Pancreas (tissue), 10 donors: ENCODE data around the gene SLC24A4. TPM values are rescaled to one million over a fixed set of nuclear protein-coding genes. Genes with fewer than 3 reads are reported as not detected.
"Not testable (repeated sequence)": the region's sequence is repeated elsewhere in the genome, so short reads cannot be mapped to it uniquely, and the experiment has no call there.

Experiments
- ATAC-seq, 4 donors: fragments of 200-7000 bp; cut with Tn5 transposase; one replicate each; pipeline versions ENCODE4 v1.8.0 to v1.9.1; 2020; ENCODE audit warnings: mild to moderate bottlenecking in 4 of 4, moderate library complexity in 4 of 4
- DNase-seq, 6 donors: peaks; one replicate each; pipeline ENCODE4 v3.0.0-alpha.2; 2020
- FAIRE-seq: peaks from 2 replicates; lab custom pipeline; 2012; peaks lifted over from hg19 to GRCh38; lab: Jason Lieb, UNC
- H3K27ac ChIP-seq, 4 donors: fragments of 200-600 bp; sonication (generic); 1 replicate in 3 of 4; 2 replicates in 1 of 4; pipeline versions ENCODE4 v1.5.0 to v1.8.0; 2020
- H3K27me3 ChIP-seq, 4 donors: fragments of 200-600 bp; one replicate each; pipeline ENCODE4 v1.8.0; 2021
- H3K36me3 ChIP-seq, 3 donors: fragments of 200-600 bp; sonication (generic) in 1 of 3; one replicate each; pipeline versions ENCODE4 v1.5.0 to v1.8.0; 2020 to 2021
- H3K4me1 ChIP-seq, 3 donors: fragments of 200-600 bp; one replicate each; pipeline ENCODE4 v1.8.0; 2021
- H3K4me3 ChIP-seq, 4 donors: fragments of 200-600 bp; sonication (generic) in 2 of 4; one replicate each; pipeline versions ENCODE4 v1.5.0 to v1.8.0; 2020 to 2021
- H3K9me3 ChIP-seq, 4 donors: fragments of 200-600 bp; one replicate each; pipeline ENCODE4 v1.8.0; 2021
- WGBS, 2 donors: extraction: QIAGEN DNeasy Blood & Tissue Kit; methylation state at CpG; one replicate each; pipeline ENCODE4 v1.1.7; 2013; 5-methylcytosine and 5-hydroxymethylcytosine counted together
- intact Hi-C, 3 donors: fragments of 100-400 bp; cut with DNase I; formaldehyde crosslinking; loops; one replicate each; pipeline versions ENCODE4 v1.11.1 to v1.14.2; 2022
- polyA plus RNA-seq, 2 donors: library from polyadenylated mRNA; stranded (reverse); fragments of 200-250 nt; gene quantifications; one replicate each; pipeline ENCODE4 v1.2.3, GENCODE V29; 2013
- total RNA-seq, 6 donors: library from RNA; stranded (reverse); fragmentation: NEBNext Ultra II Directional in 4 of 6; extraction: Animal tissue kit (Norgen Biotek cat#: 25700) in 4 of 6; gene quantifications; one replicate each; pipeline versions ENCODE4 v1.2.1 to v1.2.4, GENCODE V29; 2021 to 2023
- TF ChIP-seq, protein P1 (sequence below), 4 donors: fragments of 200-600 bp; sonication (generic) in 3 of 4; IDR thresholded peaks; one replicate each; pipeline versions ENCODE4 v1.5.0 to v1.8.0; 2021; ENCODE audit warnings: antibody characterized with exemption in 4 of 4
- donor health status: healthy with polysubstance abuse.
- donor health status: DM: no; HTN: no; CAD: no; lungs with moderate emphysema.
- donor health status: DM: no; HTN: no; CAD: no.
- donor health status: control.
- donor health status: control.
- donor health status: Bipolar disorder and iron deficiency.
- donor health status: DM: yes; HTN: yes; CAD: no.
- donor health status: DM: no; HTN: no; CAD: no.
- donor health status: DM: no; HTN: no; CAD: no.
- donor health status: DM: yes; HTN: yes; CAD: no.

Gene SLC24A4
- total and polyA plus RNA-seq, 8 donors = 0.04 to 0.14 (median 0.07) TPM

GRCh38 chr14:92531106-92531873, 208.3 kb downstream of the SLC24A4 start:
- FAIRE-seq (no peak), DNase-seq (no peak), ATAC-seq (peak in 3 of 4 donors; percentile 30 to 51 (median 44))
- TF ChIP-seq, protein P1, sequence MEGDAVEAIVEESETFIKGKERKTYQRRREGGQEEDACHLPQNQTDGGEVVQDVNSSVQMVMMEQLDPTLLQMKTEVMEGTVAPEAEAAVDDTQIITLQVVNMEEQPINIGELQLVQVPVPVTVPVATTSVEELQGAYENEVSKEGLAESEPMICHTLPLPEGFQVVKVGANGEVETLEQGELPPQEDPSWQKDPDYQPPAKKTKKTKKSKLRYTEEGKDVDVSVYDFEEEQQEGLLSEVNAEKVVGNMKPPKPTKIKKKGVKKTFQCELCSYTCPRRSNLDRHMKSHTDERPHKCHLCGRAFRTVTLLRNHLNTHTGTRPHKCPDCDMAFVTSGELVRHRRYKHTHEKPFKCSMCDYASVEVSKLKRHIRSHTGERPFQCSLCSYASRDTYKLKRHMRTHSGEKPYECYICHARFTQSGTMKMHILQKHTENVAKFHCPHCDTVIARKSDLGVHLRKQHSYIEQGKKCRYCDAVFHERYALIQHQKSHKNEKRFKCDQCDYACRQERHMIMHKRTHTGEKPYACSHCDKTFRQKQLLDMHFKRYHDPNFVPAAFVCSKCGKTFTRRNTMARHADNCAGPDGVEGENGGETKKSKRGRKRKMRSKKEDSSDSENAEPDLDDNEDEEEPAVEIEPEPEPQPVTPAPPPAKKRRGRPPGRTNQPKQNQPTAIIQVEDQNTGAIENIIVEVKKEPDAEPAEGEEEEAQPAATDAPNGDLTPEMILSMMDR (IDR thresholded peaks at IDR 0.05) = no peak
- Histone ChIP-seq H3K36me3 (no peaks in the 10 kb centered on the region), H3K27ac (no peak overlapping the region), H3K4me1 (no peaks in the 10 kb centered on the region), H3K4me3 (no peak overlapping the region), H3K9me3 (no peaks in the 10 kb centered on the region), H3K27me3 (no peaks in the 10 kb centered on the region)
- intact Hi-C loops = no loop called here
- WGBS, 2 donors = 77 to 81% methylated on average over 16 of the region's 16 CpGs

GRCh38 chr14:92532490-92533163, 209.7 kb downstream of the SLC24A4 start:
- 19 to 25% methylated on average over 10 of the region's 10 CpGs for WGBS, 2 donors
- H3K4me1 ChIP-seq = no peaks in the 10 kb centered on the region
- H3K36me3 ChIP-seq = no peaks in the 10 kb centered on the region
- H3K27me3 ChIP-seq = no peaks in the 10 kb centered on the region
- H3K9me3 ChIP-seq = no peaks in the 10 kb centered on the region
- TF ChIP-seq, protein P1 (IDR thresholded peaks at IDR 0.05) = no peak
- ATAC-seq = no peak
- H3K4me3 ChIP-seq = no peak overlapping the region
- intact Hi-C loops = no loop called here
- no peak for DNase-seq
- no peak overlapping the region for H3K27ac ChIP-seq
- no peak for FAIRE-seq

DNA sequence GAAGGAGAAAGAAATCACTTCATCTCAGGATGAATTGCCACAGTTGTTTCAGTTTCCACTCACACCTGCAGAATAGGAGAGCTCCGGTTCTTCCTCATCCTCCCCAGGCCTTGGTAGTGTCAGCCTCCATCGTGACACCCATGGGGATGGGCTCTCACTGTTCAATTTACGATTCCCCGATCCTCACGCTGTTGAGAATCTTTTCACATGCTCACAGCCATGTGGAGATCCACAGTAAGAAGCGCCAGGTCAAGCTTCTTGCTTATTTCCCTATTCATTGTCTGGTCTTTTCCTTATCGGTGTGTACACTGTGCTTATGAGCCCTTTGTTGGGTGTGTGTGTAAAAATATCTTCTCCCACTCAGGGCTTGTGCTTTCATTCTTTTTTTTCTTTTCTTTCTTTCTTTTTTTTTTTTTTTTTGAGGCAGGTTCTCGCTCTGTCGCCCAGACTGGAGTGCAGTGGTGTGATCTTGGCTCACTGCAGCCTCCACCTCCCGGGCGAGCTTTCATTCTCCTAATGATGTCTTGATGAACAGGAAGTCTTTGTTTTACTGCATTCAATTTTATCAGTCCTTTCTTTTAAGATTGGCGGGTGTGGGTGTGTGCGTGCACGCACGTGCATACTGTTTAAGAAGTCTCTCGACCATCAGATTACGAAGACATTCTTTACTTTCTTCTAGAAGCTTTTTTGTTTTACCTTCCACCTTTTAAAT, 212.1 kb downstream of the SLC24A4 start:
- H3K27me3 ChIP-seq = no peaks in the 10 kb centered on the region
- DNase-seq = no peak
- no peaks in the 10 kb centered on the region for H3K9me3 ChIP-seq
- no peak for FAIRE-seq
- WGBS, 2 donors = 39 to 48% methylated on average over 17 of the region's 17 CpGs
- ATAC-seq = no peak
- TF ChIP-seq, protein P1 (IDR thresholded peaks at IDR 0.05) = no peak
- H3K36me3 ChIP-seq = no peaks in the 10 kb centered on the region
- intact Hi-C loops = no loop called here
- H3K27ac ChIP-seq = no peak overlapping the region
- no peak overlapping the region for H3K4me3 ChIP-seq
- H3K4me1 ChIP-seq = no peaks in the 10 kb centered on the region

- H3K4me3 ChIP-seq, H3K4me1 ChIP-seq, H3K27me3 ChIP-seq, FAIRE-seq, ATAC-seq, H3K9me3 ChIP-seq, H3K36me3 ChIP-seq, H3K27ac ChIP-seq, DNase-seq, intact Hi-C loops: not testable (repeated sequence)
- 65 to 67% methylated on average over 8 of the region's 8 CpGs for WGBS, 2 donors
These were observed 213.3 kb downstream of the SLC24A4 start for GRCh38 chr14:92536231-92536630.

GRCh38 chr14:92538412-92538985, 215.5 kb downstream of the SLC24A4 start:
- no peaks in the 10 kb centered on the region for H3K9me3 ChIP-seq
- TF ChIP-seq, protein P1 (IDR thresholded peaks at IDR 0.05) = no peak
- WGBS, 2 donors = 79 to 87% methylated on average over 6 of the region's 6 CpGs
- ATAC-seq (no peak), FAIRE-seq (no peak), DNase-seq (no peak)
- H3K4me3 ChIP-seq = no peak overlapping the region
- no peaks in the 10 kb centered on the region for H3K27me3 ChIP-seq
- no peak overlapping the region for H3K27ac ChIP-seq
- intact Hi-C loops = no loop called here
- H3K36me3 ChIP-seq = no peaks in the 10 kb centered on the region
- no peaks in the 10 kb centered on the region for H3K4me1 ChIP-seq
